Activated CD4-positive, alpha-beta T cell treated with anti-CD3 and anti-CD28 coated beads, Interleukin-2, amount 50 U/mL, for 16 hours (primary cell): ENCODE data around the gene TUFT1.
"Not testable (repeated sequence)": the region's sequence is repeated elsewhere in the genome, so short reads cannot be mapped to it uniquely, and the experiment has no call there.

Source experiments
- DNase-seq: peaks from one replicate; pipeline ENCODE4 v3.0.0-alpha.2; 2020

The TUFT1 gene

GRCh38 chr1:151618996-151619395 is 78.9 kb downstream of the TUFT1 start:
- DNase-seq: not testable (repeated sequence)

GRCh38 chr1:151619489-151620093 is 79.5 kb downstream of the TUFT1 start:
- peak; percentile 23 for DNase-seq

DNA sequence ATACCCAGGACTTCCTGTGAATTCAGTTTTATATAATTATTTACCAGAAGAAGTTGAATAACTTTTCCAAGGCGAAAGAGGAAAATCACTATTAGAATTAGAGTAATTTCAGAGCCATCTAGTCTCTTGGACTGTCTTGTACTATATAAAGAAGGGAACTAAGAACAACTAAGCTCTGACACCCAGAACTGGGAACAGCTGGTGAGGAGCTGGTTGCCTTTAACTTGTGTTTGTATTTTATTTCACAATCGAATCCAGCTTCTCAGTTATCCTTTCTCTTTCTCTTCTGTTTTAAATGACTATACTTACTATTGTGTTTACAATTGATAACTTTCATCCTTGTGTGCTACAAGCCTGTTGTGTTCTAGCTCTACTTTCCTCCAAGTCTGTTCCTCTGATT is 80.2 kb downstream of the TUFT1 start:
- no peak for DNase-seq

DNA sequence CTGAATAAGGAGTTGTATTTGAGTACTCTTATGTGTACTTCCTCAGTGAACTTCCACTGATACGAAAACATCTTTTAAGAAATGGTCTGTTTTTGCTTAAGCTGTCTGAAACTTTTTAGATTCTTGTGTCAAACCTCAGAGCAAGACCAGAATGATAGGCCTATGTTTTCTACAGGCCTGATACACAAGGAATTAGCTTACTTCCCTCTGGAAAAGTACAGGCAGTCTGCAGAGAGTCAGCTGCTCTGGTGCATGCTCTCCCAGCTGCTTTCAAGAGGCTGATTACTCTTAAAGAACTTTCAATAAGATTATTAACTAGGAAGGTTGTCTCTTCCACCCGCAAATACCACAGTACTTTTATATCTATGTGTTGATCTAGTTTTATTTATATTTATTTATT is 81.2 kb downstream of the TUFT1 start:
- no peak for DNase-seq

GRCh38 chr1:151624783-151625182 is 84.7 kb downstream of the TUFT1 start:
- DNase-seq: no peak

GRCh38 chr1:151626740-151627334 is 86.7 kb downstream of the TUFT1 start:
- DNase-seq: no peak

DNA sequence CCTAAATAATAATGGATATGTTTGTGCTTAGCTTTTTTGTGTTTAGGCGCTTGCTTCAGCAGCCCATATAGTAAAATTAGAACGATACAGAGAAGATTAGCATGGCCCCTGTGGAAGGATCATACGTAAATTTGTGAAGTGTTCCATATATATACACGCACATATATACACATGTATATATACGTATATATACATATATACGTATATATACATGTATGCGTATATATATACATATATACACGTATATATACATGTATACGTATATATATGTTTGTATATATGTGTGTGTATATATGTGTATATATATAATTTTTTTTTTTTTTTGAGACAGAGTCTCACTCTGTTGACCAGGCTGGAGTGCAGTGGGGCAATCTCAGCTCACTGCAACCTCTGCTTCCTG is 89.2 kb downstream of the TUFT1 start:
- DNase-seq: no peak
